Transverse colon (tissue), 4 donors: ENCODE measurements around the gene MTOR. TPM values are rescaled to one million over a fixed set of nuclear protein-coding genes. Genes with fewer than 3 reads are reported as not detected.
A peak's percentile ranks its signal among the peaks of the same experiment; 100 is the strongest.
"Not testable (repeated sequence)": the region's sequence is repeated elsewhere in the genome, so short reads cannot be mapped to it uniquely, and the experiment has no call there.

ENCODE experiments used
- DNase-seq: peaks from one replicate; pipeline ENCODE4 v3.0.0-alpha.2; 2019
- H3K27ac ChIP-seq, 4 donors: fragments of 200-600 bp; sonication (generic); 2 replicates each; pipeline ENCODE4 v1.5.1; 2016 to 2018; ENCODE audit warnings: inconsistent platforms in 4 of 4
- H3K27me3 ChIP-seq: fragments of 200-600 bp; sonication (generic); 2 replicates; pipeline ENCODE4 v1.5.1; 2017; ENCODE audit warnings: inconsistent platforms
- H3K36me3 ChIP-seq, 4 donors: fragments of 200-600 bp; sonication (generic); 2 replicates each; pipeline ENCODE4 v1.5.1; 2017 to 2019; ENCODE audit warnings: inconsistent platforms in 4 of 4
- H3K4me1 ChIP-seq, 4 donors: fragments of 200-600 bp; sonication (generic); 2 replicates each; pipeline ENCODE4 v1.5.1; 2017 to 2020; ENCODE audit warnings: inconsistent platforms in 4 of 4
- H3K4me3 ChIP-seq, 4 donors: fragments of 200-600 bp; sonication (generic); 1 replicate in 1 of 4; 2 replicates in 3 of 4; pipeline versions ENCODE4 v1.5.1 to v1.6.1; 2017 to 2019; ENCODE audit warnings: inconsistent platforms in 4 of 4
- H3K9me3 ChIP-seq, 2 donors: fragments of 200-600 bp; sonication (generic); 2 replicates each; pipeline ENCODE4 v1.5.1; 2017 to 2019; ENCODE audit warnings: inconsistent platforms in 2 of 2
- CTCF ChIP-seq, 5 experiments: fragments of 200-600 bp in 3 of 5; fragments of 450-650 bp in 2 of 5; sonication (generic) in 3 of 5; IDR thresholded peaks; 1 replicate in 2 of 5; 2 replicates in 3 of 5; pipeline ENCODE4 v1.5.1; 2016 to 2017; ENCODE audit warnings: antibody characterized with exemption in 5 of 5, inconsistent platforms in 3 of 5, mild to moderate bottlenecking in 2 of 5, moderate library complexity in 1 of 5
- EP300 ChIP-seq: sonication (generic); formaldehyde crosslinking; IDR thresholded peaks from one replicate; pipeline ENCODE4 v1.6.1; 2017; ENCODE audit warnings: antibody characterized with exemption, low read depth
- POLR2A ChIP-seq: fragments of 450-650 bp; IDR thresholded peaks from one replicate; pipeline ENCODE4 v1.6.1; 2016; ENCODE audit warnings: antibody characterized with exemption, mild to moderate bottlenecking, moderate library complexity
- POLR2AphosphoS5 ChIP-seq, 3 donors: sonication (generic); formaldehyde crosslinking; IDR thresholded peaks; one replicate each; pipeline ENCODE4 v1.6.1; 2016; ENCODE audit warnings: antibody characterized with exemption in 3 of 3
- WGBS, 2 donors: methylation state at CpG; one replicate each; pipeline ENCODE4 v1.1.5; 2018; ENCODE audit warnings: low coverage in 1 of 2; 5-methylcytosine and 5-hydroxymethylcytosine counted together
- in situ Hi-C, 4 donors: fragments of 200-750 bp; cut with MboI; loops; one replicate each; pipeline versions ENCODE4 v1.15.0 to v1.15.1; 2017; ENCODE audit warnings: low sequenced_read_pairs in 3 of 4, low pct_ligation_motif_present in 1 of 4, low pct_unique_long_range_greater_than_20kb in 1 of 4
- intact Hi-C: fragments of 100-400 bp; cut with DNase I; formaldehyde crosslinking; loops from one replicate; pipeline ENCODE4 v1.15.1; 2023; ENCODE audit warnings: low total_unique reads
- total RNA-seq, 4 donors: library from RNA; depleted of rRNA; stranded (reverse); fragments of >200 nt; gene quantifications; one replicate each; pipeline ENCODE4 v1.1.0, GENCODE V29; 2016

The MTOR gene
- total RNA-seq, 4 donors from 2014 or later = 31.0 to 45.6 (median 40.6) TPM

DNA sequence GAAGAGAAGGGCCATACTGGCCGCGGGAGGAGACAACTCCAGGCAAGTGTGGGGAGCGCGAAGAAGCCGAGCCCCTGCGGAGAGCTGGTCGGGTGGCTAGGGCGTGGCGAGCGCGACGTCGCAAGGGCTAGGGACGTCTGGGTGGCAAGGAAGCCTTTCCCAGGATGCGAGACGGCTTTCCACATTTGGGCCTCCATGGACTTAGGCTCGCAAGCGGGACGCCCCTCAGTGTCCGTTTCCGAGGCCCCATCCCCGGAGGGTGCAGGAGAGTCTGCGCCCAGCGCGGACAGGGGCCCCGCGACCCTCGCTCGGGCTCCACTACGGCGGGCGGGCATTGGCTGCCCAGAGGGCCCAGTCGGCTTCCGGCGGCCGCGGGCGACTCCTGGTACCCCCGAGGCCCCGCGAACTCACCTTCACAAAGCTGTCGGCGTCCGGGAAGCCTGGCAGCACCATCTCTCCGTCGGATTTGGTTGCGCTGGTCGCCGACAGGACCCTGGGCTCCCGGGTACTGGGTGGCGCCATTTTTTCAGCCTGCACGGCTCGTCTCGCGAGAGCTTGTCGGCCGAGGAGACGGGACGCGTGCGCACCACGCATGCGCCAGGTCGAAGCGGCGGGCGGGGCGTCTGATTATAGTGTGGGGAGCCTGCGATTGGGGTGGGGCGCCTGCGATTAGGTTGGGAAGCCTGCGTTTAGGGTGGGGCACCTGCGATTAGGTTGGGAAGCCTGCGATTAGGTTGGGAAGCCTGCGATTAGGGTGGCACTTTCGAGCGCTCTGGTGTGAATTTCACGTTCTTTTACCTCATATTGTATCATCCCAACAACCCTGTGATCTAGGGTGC lies 162.8 kb downstream of the MTOR start, which contains the start of gene EXOSC10:
Gene EXOSC10, minus strand, starts transcription at position 560 of the 839 bp plus-strand sequence. Its CDS starts 38 bp downstream, at position 522.
- Histone ChIP-seq H3K4me3 (peak within 1 kb of the TSS; percentile 96 to 99 (median 98)), H3K27me3 (no peaks in the 10 kb centered on the region), H3K36me3 (peaks cover 0 to 25% (median 10%) of the 10 kb centered on the region in 4 donors), H3K9me3 (no peaks in the 10 kb centered on the region), H3K4me1 (peaks cover 7 to 17% (median 10%) of the 10 kb centered on the region in 4 donors), H3K27ac (peak within 1 kb of the TSS; percentile 89 to 93 (median 90))
- DNase-seq = peak; percentile 96
- intact Hi-C loops = no loop called here
- in situ Hi-C loops = no loop called here
- 0 to 1% methylated on average over 9 to 51 of the region's 78 CpGs for WGBS, 2 donors
- TF ChIP-seq EP300 (no peak), POLR2A (peak; percentile 64), CTCF (IDR thresholded peaks at IDR 0.05) (peak in 1 of 5 experiments; percentile 7), POLR2AphosphoS5 (IDR thresholded peaks at IDR 0.05) (peak; percentile 35 to 69 (median 58))

GRCh38 chr1:11098931-11099309 lies 163.4 kb downstream of the MTOR start:
- Histone ChIP-seq H3K4me3 (peak overlapping the region; percentile 96 to 99 (median 98)), H3K4me1 (peaks cover 7 to 17% (median 10%) of the 10 kb centered on the region in 4 donors), H3K9me3 (no peaks in the 10 kb centered on the region), H3K36me3 (peaks cover 0 to 31% (median 12%) of the 10 kb centered on the region in 4 donors), H3K27me3 (no peaks in the 10 kb centered on the region), H3K27ac (peak overlapping the region; percentile 89 to 93 (median 90))
- in situ Hi-C loops = no loop called here
- intact Hi-C loops = no loop called here
- 13 to 16% methylated on average over 5 of the region's 5 CpGs for WGBS, 2 donors
- TF ChIP-seq POLR2A = no peak
- TF ChIP-seq CTCF (IDR thresholded peaks at IDR 0.05) = no peak
- TF ChIP-seq EP300 = no peak
- TF ChIP-seq POLR2AphosphoS5 (IDR thresholded peaks at IDR 0.05) = no peak
- no peak for DNase-seq

DNA sequence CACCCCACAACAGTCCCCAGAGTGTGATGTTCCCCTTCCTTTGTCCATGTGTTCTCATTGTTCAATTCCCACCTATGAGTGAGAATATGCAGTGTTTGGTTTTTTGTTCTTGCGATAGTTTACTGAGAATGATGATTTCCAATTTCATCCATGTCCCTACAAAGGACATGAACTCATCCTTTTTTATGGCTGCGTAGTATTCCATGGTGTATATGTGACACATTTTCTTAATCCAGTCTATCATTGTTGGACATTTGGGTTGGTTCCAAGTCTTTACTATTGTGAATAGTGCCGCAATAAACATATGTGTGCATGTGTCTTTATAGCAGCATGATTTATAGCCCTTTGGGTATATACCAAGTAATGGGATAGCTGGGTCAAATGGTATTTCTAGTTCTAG lies 178.6 kb downstream of the MTOR start:
- intact Hi-C loops, H3K9me3 ChIP-seq, H3K4me3 ChIP-seq, in situ Hi-C loops, H3K27me3 ChIP-seq, H3K27ac ChIP-seq, H3K4me1 ChIP-seq, DNase-seq: not testable (repeated sequence)
- H3K36me3 ChIP-seq = peaks cover 0 to 52% (median 20%) of the 10 kb centered on the region in 4 donors
- 100% methylated on average over 3 of the region's 3 CpGs; no CpG with 5 or more reads in 1 of the 2 donors for WGBS, 2 donors

GRCh38 chr1:11080931-11081330 lies 181.4 kb downstream of the MTOR start:
- 94% methylated on average over 12 of the region's 12 CpGs; no CpG with 5 or more reads in 1 of the 2 donors for WGBS, 2 donors
- in situ Hi-C loops = no loop called here
- Histone ChIP-seq H3K36me3 (peaks cover 0 to 57% (median 16%) of the 10 kb centered on the region in 4 donors), H3K4me1 (no peaks in the 10 kb centered on the region), H3K27me3 (no peaks in the 10 kb centered on the region), H3K4me3 (no peak overlapping the region), H3K9me3 (no peaks in the 10 kb centered on the region), H3K27ac (no peak overlapping the region)
- no peak for DNase-seq
- intact Hi-C loops = no loop called here
- TF ChIP-seq CTCF (IDR thresholded peaks at IDR 0.05) (no peak), EP300 (no peak), POLR2A (no peak), POLR2AphosphoS5 (IDR thresholded peaks at IDR 0.05) (no peak)
